Panc1 (cell line): ENCODE results near the gene CCBE1. TPM values are rescaled to one million over a fixed set of nuclear protein-coding genes. Genes with fewer than 3 reads are reported as not detected.

Experiments used
- ATAC-seq: fragments of 200-7000 bp; cut with Tn5 transposase; 2 replicates; pipeline ENCODE4 v1.9.1; 2020; ENCODE audit warnings: mild to moderate bottlenecking, moderate library complexity
- BruUV-seq: library from RNA; stranded (reverse); fragments of 400-500 nt; replicated peaks from 2 replicates; lab custom pipeline; 2021; lab: Mats Ljungman, UMichigan
- CTCF ChIA-PET: fragments of 300-600 bp; sonication (Branson Sonifier 250); formaldehyde crosslinking; loops from one replicate; lab custom pipeline; 2022; ENCODE audit warnings: antibody characterized with exemption; lab: Charles Lee
- POLR2A ChIA-PET: fragments of 300-600 bp; sonication (Branson Sonifier 250); formaldehyde crosslinking; loops from one replicate; lab custom pipeline; 2022; ENCODE audit warnings: antibody characterized with exemption; lab: Charles Lee
- DNase-seq: peaks from one replicate; pipeline ENCODE4 v3.0.0-alpha.2; 2010; ENCODE audit warnings: low read depth, low spot score
- H3K27ac ChIP-seq: 2 replicates; pipeline ENCODE4 v1.5.1; 2011; ENCODE audit warnings: mild to moderate bottlenecking, low read length, inconsistent platforms
- H3K27me3 ChIP-seq: fragments of 200-500 bp; sonication (Bioruptor generic); 2 replicates; pipeline ENCODE4 v1.6.0; 2014; ENCODE audit warnings: low read length, inconsistent platforms; ENCODE audit not compliant: control insufficient read depth, insufficient read depth
- H3K36me3 ChIP-seq: fragments of 200-500 bp; sonication (Bioruptor generic); 2 replicates; pipeline ENCODE4 v1.5.1; 2014; ENCODE audit warnings: inconsistent platforms, mild to moderate bottlenecking, low read length, moderate library complexity; ENCODE audit not compliant: control insufficient read depth, insufficient read depth
- H3K4me1 ChIP-seq: 2 replicates; pipeline ENCODE4 v1.5.1; 2011; ENCODE audit warnings: inconsistent platforms, mild to moderate bottlenecking, low read length, moderate library complexity; ENCODE audit not compliant: control insufficient read depth, insufficient read depth
- H3K4me3 ChIP-seq, 2 experiments: 2 replicates each; pipeline ENCODE4 v1.5.1; 2011 to 2012; ENCODE audit warnings: low read depth in 2 of 2, low read length in 2 of 2, mild to moderate bottlenecking in 2 of 2, inconsistent platforms in 1 of 2, moderate library complexity in 1 of 2
- H3K9me3 ChIP-seq: fragments of 200-500 bp; sonication (Bioruptor generic); 2 replicates; pipeline ENCODE4 v1.5.1; 2014; ENCODE audit warnings: low read depth, mild to moderate bottlenecking, inconsistent platforms, low read length, moderate library complexity; ENCODE audit not compliant: control insufficient read depth, insufficient read depth
- CTCF ChIP-seq: fragments of 450-650 bp; IDR thresholded peaks from 2 replicates; pipeline ENCODE4 v1.5.1; 2017; ENCODE audit warnings: mild to moderate bottlenecking
- POLR2AphosphoS5 ChIP-seq: IDR thresholded peaks from 2 replicates; pipeline ENCODE4 v1.6.1; 2012; ENCODE audit warnings: mild to moderate bottlenecking, low read depth, low read length, moderate library complexity
- SIN3A ChIP-seq: IDR thresholded peaks from 2 replicates; pipeline ENCODE4 v1.6.1; 2012; ENCODE audit warnings: low read depth, mild to moderate bottlenecking, low read length, moderate library complexity, borderline replicate concordance; ENCODE audit not compliant: insufficient read depth
- TCF7L2 ChIP-seq: IDR thresholded peaks from 2 replicates; pipeline ENCODE4 v1.6.1; 2011; ENCODE audit warnings: mild to moderate bottlenecking, low read depth, low read length, inconsistent platforms
- in situ Hi-C: cut with HindIII; loops from 2 replicates; pipeline ENCODE4 v1.10.0; 2016; ENCODE audit warnings: low sequenced_read_pairs, low pct_unique_long_range_greater_than_20kb
- intact Hi-C: fragments of 100-400 bp; cut with micrococcal nuclease; formaldehyde crosslinking; loops from one replicate; pipeline ENCODE4 v1.10.0; 2022; ENCODE audit not compliant: unreplicated experiment
- total RNA-seq: library from RNA; stranded (reverse); gene quantifications from one replicate; pipeline ENCODE4 v1.2.1, GENCODE V29; 2021; ENCODE audit not compliant: unreplicated experiment
- TF ChIP-seq, protein P1 (sequence below), 2 experiments: IDR thresholded peaks; 2 replicates each; pipeline ENCODE4 v1.6.1; 2011 to 2012; ENCODE audit warnings: low read depth in 2 of 2, control low read depth in 1 of 2, low read length in 1 of 2, mild to moderate bottlenecking in 1 of 2, moderate library complexity in 1 of 2; ENCODE audit not compliant: insufficient read depth in 1 of 2

The CCBE1 gene
- total RNA-seq, 1 experiment from 2014 or later, result 0.13 TPM

- TF ChIP-seq CTCF, result no peak
- no peak for TF ChIP-seq TCF7L2
- TF ChIP-seq, protein P1, sequence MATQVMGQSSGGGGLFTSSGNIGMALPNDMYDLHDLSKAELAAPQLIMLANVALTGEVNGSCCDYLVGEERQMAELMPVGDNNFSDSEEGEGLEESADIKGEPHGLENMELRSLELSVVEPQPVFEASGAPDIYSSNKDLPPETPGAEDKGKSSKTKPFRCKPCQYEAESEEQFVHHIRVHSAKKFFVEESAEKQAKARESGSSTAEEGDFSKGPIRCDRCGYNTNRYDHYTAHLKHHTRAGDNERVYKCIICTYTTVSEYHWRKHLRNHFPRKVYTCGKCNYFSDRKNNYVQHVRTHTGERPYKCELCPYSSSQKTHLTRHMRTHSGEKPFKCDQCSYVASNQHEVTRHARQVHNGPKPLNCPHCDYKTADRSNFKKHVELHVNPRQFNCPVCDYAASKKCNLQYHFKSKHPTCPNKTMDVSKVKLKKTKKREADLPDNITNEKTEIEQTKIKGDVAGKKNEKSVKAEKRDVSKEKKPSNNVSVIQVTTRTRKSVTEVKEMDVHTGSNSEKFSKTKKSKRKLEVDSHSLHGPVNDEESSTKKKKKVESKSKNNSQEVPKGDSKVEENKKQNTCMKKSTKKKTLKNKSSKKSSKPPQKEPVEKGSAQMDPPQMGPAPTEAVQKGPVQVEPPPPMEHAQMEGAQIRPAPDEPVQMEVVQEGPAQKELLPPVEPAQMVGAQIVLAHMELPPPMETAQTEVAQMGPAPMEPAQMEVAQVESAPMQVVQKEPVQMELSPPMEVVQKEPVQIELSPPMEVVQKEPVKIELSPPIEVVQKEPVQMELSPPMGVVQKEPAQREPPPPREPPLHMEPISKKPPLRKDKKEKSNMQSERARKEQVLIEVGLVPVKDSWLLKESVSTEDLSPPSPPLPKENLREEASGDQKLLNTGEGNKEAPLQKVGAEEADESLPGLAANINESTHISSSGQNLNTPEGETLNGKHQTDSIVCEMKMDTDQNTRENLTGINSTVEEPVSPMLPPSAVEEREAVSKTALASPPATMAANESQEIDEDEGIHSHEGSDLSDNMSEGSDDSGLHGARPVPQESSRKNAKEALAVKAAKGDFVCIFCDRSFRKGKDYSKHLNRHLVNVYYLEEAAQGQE (IDR thresholded peaks at IDR 0.05; ENCODE audit: insufficient read depth in 1 of 2, low read depth in 2 of 2, low read length in 1 of 2), result no peak
- no peak for TF ChIP-seq SIN3A
- TF ChIP-seq POLR2AphosphoS5, result no peak
- no peaks in the 10 kb centered on the region for H3K4me1 ChIP-seq
- no peak for ATAC-seq
- POLR2A ChIA-PET, result no interaction called here
- CTCF ChIA-PET, result no interaction called here
- in situ Hi-C loops, result no loop called here
- no peak for DNase-seq
- H3K27ac ChIP-seq, result no peak overlapping the region
- intact Hi-C loops, result no loop called here
- peaks cover 2% of the 10 kb centered on the region; the same call in 1 of the 2 replicates for H3K27me3 ChIP-seq
- BruUV-seq, result no TSS peak
- no peaks in the 10 kb centered on the region for H3K9me3 ChIP-seq
- H3K36me3 ChIP-seq, result no peaks in the 10 kb centered on the region
- H3K4me3 ChIP-seq, result no peak overlapping the region
These were observed 219.4 kb downstream of the CCBE1 start for GRCh38 chr18:59477849-59478248.

DNA sequence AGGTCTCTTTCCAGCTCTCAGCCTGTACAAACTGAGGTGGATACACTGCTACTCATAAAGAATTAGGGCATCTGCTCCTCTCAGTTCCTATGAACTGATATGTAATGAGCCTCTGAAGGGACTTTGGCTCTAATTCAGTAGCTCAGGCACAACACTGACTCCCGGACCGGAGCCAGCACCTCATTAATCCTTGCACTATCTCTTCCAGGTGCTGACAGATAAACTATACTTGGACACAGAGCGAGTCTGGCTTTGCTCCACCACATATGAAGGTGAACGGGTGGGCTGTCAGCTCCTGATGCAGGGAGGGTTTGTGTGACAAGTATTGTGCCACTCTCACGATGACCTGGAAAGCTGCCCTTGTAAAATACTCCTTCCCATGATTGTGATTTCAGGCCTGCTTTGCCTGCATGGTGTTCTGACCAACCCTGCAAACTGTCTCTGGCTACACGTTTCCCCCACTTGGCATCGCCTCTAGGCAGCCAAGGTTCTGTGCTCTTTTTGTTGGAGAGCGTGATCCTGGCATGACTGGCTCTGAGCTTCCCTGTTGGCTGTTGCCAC lies 226.6 kb downstream of the CCBE1 start:
- ChIA-PET CTCF (no interaction called here), POLR2A (no interaction called here)
- no TSS peak for BruUV-seq
- Histone ChIP-seq H3K36me3 (no peaks in the 10 kb centered on the region), H3K4me1 (no peaks in the 10 kb centered on the region), H3K27me3 (peaks cover 2% of the 10 kb centered on the region; the same call in 1 of the 2 replicates), H3K9me3 (no peaks in the 10 kb centered on the region), H3K4me3 (no peak overlapping the region), H3K27ac (no peak overlapping the region)
- no peak for TF ChIP-seq SIN3A
- TF ChIP-seq, protein P1 (IDR thresholded peaks at IDR 0.05; ENCODE audit: insufficient read depth in 1 of 2, low read depth in 2 of 2, low read length in 1 of 2), result no peak
- no peak for TF ChIP-seq POLR2AphosphoS5
- TF ChIP-seq CTCF, result no peak
- TF ChIP-seq TCF7L2, result no peak
- intact Hi-C loops, result no loop called here
- no peak for DNase-seq
- in situ Hi-C loops, result no loop called here
- no peak for ATAC-seq
